ENCODE results near the gene LRBA.
"Not testable (repeated sequence)": the region's sequence is repeated elsewhere in the genome, so short reads cannot be mapped to it uniquely, and the experiment has no call there.

Gene LRBA

GRCh38 chr4:150662686-150663085 is 352.4 kb downstream of the LRBA start:
- DNase-seq (ENCODE audit: low spot score), result no peak

GRCh38 chr4:150661551-150661950 is 353.5 kb downstream of the LRBA start:
- DNase-seq (ENCODE audit: low spot score), result not testable (repeated sequence)

GRCh38 chr4:150658258-150658657 is 356.8 kb downstream of the LRBA start:
- not testable (repeated sequence) for DNase-seq (ENCODE audit: low spot score)

DNA sequence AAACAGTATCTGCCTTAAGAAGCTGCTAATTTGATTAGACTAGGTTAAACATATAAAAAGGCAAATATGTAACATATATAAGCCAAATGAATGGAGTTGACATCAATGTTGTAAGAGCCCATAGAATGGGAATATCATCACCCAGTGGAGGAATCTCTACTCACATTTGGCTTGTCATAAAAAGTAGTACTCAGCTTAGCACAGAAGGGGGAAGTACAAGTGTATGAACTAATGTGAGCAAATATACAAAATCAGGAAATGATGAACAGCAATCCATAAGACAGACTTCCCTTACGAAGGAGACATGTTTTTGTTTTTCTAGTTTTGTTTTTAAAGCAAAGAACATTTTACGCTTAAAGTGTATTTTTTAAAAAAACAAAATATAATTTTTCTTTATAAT is 358.2 kb downstream of the LRBA start:
- no peak for DNase-seq (ENCODE audit: low spot score)

DNA sequence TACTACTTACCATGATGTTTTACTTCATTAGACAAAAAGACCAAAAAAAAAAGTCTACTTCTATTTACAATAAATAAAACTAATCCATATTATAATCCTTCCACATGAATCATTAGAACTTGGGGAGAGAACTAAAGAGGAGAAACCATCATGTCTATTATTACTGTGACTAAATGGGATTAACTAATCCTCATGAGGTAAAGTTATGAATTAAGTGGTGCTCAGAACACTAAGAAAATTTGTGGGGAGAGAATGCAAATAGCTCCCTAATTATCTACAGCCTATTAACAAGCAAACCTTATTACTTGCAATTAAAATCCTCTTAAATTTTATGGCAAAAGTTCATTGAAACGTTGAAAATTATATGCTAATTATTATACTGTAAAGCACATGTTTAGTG is 364.3 kb downstream of the LRBA start:
- no peak for DNase-seq (ENCODE audit: low spot score)

DNA sequence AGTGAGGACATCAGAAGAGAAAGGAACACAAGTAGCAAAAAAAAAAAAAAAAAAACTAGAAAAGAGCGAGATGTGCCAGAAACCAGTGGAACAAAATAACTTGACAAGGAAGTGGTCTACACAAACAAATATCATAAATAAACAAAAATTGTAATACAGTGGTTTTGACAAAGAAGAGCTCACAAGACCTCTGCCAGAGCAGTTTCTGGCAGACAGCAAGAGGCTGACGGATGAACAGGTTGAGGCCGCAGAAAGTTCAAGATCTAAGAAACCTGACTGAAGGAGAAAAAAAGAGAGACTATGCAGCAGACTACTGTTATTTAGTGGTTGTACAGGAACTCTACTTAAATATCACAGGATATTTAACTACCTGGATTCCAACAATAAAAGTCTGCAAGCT is 367.0 kb downstream of the LRBA start:
- DNase-seq (ENCODE audit: low spot score), result no peak

DNA sequence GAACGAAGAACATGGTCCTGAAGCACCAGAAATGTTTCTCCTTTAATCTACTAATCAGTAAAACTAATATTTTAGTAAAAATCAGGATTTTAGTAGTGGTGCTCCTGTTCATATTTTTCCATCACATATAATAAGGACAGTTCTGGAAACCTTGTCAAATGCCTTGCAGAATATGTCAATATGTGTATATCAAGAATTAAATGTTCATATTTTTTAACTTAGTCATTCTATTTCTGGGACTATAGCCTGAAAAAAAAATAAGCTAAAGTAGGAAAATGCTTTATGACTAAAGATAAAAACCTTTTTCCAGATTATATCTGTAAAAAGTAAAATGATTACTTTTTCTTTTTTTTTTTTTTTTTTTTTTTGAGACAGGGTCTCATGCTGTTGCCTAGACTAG is 368.1 kb downstream of the LRBA start:
- DNase-seq (ENCODE audit: low spot score), result no peak

GRCh38 chr4:150641612-150642011 is 373.5 kb downstream of the LRBA start:
- no peak for DNase-seq (ENCODE audit: low spot score)

GRCh38 chr4:150632639-150633038 is 382.4 kb downstream of the LRBA start:
- no peak for DNase-seq (ENCODE audit: low spot score)

GRCh38 chr4:150628073-150628472 is 387.0 kb downstream of the LRBA start:
- no peak for DNase-seq (ENCODE audit: low spot score)

- no peak for DNase-seq (ENCODE audit: low spot score)
These were observed 390.1 kb downstream of the LRBA start for GRCh38 chr4:150625033-150625432.

DNA sequence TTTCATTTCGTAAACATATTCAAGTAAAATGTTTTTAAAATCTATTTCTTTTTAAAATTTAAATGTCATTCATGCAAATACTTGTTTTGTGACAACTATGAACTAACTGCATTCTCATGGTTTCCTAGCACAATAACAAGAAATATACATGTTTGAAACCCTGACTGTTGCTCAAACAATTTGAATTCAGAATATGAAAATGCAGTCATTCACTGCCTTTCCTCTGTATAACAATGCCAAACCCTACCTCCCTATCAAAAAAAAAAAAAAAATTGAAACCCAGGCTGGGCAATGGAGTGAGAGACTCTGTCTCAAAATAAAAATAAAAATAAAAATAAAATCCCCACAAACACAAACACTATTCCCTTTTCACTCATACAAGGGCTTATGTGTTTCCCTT is 391.0 kb downstream of the LRBA start:
- DNase-seq (ENCODE audit: low spot score), result no peak

DNA sequence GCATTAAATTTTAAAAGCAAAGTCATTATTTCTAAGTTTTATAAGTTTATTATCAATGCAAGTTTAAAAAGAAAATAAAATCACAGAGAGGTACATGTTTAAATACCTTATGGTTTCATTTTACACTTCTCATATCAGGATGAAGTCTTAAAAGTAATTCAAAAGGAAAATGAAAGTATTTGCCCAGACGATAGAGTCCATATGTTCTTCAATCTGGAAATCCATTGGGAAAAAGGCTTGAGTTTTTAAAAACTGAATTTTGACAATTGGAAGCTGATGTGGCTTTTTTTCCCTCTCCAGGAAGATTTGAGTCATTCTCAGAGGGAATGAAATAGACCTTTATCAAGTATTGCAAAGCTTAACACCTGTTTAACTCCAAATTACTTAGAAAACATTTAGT is 396.0 kb downstream of the LRBA start:
- DNase-seq (ENCODE audit: low spot score), result no peak

DNA sequence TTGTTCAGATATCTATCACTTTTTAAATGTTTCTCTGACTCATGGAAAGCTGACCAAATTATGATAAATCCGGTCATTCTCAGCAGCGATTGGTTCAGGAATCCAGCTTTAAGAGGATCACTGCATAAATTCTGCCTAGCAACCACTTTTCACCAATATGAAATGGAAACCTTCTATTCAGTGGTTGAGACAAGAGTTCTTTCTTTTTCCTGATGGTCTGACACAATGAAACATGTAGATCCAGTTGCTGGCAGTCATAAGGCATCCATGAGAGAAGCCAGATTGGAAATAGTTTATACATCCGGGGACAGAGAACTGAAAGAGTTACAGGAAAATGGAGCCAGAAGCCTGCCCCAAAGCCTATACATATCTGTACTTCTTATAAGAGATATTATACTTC is 406.0 kb downstream of the LRBA start:
- no peak for DNase-seq (ENCODE audit: low spot score)

DNA sequence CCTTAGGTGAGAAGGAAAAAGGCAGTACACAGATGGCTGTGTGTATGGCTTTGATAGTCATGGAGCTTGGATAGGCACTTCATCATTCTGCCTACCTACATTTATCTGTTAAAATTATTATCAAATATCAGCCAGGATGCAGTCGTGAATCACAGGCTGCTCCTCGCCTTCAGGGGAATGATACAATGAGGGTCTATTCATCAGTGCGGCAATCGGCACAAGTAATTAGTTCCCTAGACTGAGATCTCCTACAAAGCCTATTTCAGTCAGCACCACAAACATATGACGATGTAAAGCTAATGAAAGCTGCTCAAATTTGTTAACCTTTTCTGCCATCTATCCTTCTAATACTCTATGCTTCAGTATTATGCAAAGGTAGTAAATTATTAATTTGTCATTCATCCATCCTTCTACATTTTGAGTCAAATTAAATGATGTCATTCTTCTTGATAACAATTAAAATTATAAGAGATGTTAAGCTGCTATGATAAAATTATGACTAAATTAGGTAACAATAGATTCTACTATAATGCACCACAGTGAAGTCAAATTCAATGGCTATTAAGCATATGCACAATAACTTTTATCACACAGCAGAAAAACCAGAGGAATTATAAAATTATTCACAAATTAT is 414.2 kb downstream of the LRBA start:
- DNase-seq (ENCODE audit: low spot score), result no peak

DNA sequence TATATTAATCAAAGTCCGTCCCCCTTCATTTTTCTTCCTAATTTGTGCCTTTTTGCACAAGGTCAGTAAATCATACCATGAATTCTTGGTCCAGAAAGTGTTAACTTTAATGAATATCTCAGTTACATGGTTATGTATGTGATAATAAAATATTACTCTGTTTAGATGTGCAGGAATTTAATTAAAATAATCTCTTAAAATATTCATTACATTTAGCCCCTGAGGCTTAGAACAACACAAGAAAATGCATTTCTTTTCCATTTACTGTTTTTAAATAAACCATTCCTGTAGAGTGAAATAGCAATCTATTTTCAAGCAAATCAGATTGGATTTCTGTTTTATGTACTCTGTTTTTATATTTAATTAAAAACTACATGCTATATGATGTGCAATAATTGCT is 415.5 kb downstream of the LRBA start:
- no peak for DNase-seq (ENCODE audit: low spot score)

- DNase-seq (ENCODE audit: low spot score), result peak; percentile 7
These were observed 416.2 kb downstream of the LRBA start for GRCh38 chr4:150598909-150599308.

DNA sequence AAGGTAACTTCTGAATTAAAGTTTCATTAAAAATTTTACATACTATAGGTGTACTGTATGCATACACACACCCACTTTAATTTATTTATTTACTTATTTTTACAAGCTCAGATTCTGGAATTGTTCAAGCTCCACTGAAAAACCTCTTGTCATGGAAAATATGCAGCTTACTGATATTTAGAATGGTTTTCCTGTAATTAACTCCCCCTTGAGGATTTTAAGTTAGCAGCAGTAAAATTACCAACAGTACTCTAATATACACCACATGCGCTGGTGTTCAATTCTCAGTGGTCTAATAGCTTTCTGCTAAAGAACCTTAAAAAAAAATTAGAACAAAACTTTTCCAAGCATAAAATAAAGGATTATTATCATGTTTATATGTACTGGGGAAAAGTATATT is 421.1 kb downstream of the LRBA start:
- peak; percentile 11 for DNase-seq (ENCODE audit: low spot score)

- DNase-seq (ENCODE audit: low spot score), result no peak
These were observed 423.2 kb downstream of the LRBA start for GRCh38 chr4:150591904-150592303.

DNA sequence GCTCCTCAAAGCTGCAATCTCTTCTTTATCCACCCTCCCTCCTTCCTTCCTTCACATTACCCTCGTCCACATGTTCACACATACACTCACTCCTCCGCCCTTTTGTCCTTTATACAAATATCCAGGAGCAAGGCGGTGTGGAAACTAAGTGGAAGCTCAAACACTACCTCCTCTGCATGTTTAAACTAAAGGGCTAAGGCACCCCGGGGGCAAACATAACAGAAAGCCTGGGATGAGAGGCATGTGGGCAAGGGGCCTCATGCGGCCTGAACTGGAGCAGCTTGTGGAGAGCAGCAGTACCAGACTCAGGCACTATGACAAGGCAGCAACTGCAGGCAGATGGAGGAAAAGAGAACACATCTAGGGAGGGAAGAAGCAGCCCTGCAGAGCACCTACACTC is 423.7 kb downstream of the LRBA start:
- DNase-seq (ENCODE audit: low spot score), result no peak

DNA sequence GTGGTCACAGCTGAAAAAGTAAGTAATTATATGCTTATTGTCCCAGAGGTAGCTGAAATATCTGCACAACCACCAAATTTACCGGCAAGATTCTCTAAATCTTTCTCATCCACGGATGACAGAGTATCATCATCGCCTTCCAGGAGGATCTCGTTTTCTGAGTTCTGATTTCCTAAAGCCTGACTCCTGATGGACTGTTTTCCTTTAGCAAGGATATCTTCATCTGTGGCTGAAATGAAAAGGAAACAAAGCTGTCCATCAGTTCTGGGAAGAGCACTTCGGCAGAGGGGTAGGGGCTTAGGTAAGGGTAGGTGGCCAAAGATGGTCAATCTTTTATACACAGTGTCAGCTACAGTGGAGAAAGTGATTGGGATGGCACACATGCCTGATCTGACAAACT is 424.5 kb downstream of the LRBA start:
- DNase-seq (ENCODE audit: low spot score), result no peak

GRCh38 chr4:150589157-150589556 is 425.9 kb downstream of the LRBA start:
- DNase-seq (ENCODE audit: low spot score), result no peak

GRCh38 chr4:150588316-150588715 is 426.8 kb downstream of the LRBA start:
- no peak for DNase-seq (ENCODE audit: low spot score)

GRCh38 chr4:150586162-150586810 is 428.8 kb downstream of the LRBA start:
- no peak for DNase-seq (ENCODE audit: low spot score)
